Measurements from ENCODE around the gene HSD17B14. TPM values are rescaled to one million over a fixed set of nuclear protein-coding genes. Genes with fewer than 3 reads are reported as not detected.
A peak's percentile ranks its signal among the peaks of the same experiment; 100 is the strongest.

The HSD17B14 gene
- total and polyA plus RNA-seq, 2 of the 13 experiments (the other 11 are each of a cell fraction or from before 2014, with no cell fraction given) = 0.58 to 1.2 TPM

DNA sequence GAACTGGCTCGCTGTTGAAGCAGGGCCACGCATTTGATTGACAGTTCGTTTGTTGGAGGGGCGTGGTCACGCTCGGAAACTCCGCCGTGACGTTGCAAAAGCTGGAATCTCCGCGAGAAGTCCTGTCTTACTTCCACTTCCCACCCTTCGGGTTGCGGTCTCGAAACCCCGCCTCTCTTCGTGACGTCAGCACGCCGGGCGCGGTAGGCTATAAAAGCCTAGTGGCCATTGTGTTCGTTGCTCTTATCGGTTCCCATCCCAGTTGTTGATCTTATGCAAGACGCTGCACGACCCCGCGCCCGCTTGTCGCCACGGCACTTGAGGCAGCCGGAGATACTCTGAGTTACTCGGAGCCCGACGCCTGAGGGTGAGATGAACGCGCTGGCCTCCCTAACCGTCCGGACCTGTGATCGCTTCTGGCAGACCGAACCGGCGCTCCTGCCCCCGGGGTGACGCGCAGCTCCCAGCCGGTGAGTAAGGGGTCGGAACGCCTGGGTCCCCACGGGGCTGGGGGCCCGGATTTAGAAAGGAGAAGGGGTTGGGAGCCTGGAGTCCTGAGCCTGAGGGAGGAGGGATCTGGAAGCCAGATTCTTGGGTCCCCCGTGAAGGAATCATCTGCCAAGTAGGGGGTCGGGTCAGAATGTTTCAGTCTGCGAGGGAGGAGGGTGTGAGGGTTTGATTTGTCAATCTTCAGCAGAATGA, 36.0 kb upstream of the HSD17B14 start, which contains the start of gene PPP1R15A (continued):
- TF ChIP-seq SP1 (IDR thresholded peaks at IDR 0.05) = no peak
- peak; percentile 69; the same call in 1 of the 2 replicates for TF ChIP-seq SP1 (CRISPR knock-in tag; IDR thresholded peaks at IDR 0.05)
- peak; percentile 50; the same call in 1 of the 2 replicates for TF ChIP-seq ARHGAP35 (CRISPR knock-in tag; IDR thresholded peaks at IDR 0.05; ENCODE audit: borderline replicate concordance)
- TF ChIP-seq, protein P1, sequence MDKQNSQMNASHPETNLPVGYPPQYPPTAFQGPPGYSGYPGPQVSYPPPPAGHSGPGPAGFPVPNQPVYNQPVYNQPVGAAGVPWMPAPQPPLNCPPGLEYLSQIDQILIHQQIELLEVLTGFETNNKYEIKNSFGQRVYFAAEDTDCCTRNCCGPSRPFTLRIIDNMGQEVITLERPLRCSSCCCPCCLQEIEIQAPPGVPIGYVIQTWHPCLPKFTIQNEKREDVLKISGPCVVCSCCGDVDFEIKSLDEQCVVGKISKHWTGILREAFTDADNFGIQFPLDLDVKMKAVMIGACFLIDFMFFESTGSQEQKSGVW (CRISPR knock-in tag; IDR thresholded peaks at IDR 0.05; ENCODE audit: borderline replicate concordance) = no peak
- TF ChIP-seq ZBTB21 (CRISPR knock-in tag; IDR thresholded peaks at IDR 0.05) = peak; percentile 17; the same call in 1 of the 2 replicates
- peak; percentile 74 for TF ChIP-seq YY1 (IDR thresholded peaks at IDR 0.05; ENCODE audit: insufficient read depth, insufficient replicate concordance, low read depth, low read length)
- TF ChIP-seq KDM5B (CRISPR knock-in tag; IDR thresholded peaks at IDR 0.05; ENCODE audit: borderline replicate concordance) = peak; percentile 76; the same call in 1 of the 2 replicates
- no peak for TF ChIP-seq HMG20A (CRISPR knock-in tag; IDR thresholded peaks at IDR 0.05; ENCODE audit: borderline replicate concordance)
- no peak for TF ChIP-seq ARID2 (CRISPR knock-in tag; IDR thresholded peaks at IDR 0.05; ENCODE audit: borderline replicate concordance)
- TF ChIP-seq TEAD2 (CRISPR knock-in tag; IDR thresholded peaks at IDR 0.05) = no peak
- TF ChIP-seq, protein P2, sequence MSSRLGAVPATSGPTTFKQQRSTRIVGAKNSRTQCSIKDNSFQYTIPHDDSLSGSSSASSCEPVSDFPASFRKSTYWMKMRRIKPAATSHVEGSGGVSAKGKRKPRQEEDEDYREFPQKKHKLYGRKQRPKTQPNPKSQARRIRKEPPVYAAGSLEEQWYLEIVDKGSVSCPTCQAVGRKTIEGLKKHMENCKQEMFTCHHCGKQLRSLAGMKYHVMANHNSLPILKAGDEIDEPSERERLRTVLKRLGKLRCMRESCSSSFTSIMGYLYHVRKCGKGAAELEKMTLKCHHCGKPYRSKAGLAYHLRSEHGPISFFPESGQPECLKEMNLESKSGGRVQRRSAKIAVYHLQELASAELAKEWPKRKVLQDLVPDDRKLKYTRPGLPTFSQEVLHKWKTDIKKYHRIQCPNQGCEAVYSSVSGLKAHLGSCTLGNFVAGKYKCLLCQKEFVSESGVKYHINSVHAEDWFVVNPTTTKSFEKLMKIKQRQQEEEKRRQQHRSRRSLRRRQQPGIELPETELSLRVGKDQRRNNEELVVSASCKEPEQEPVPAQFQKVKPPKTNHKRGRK (CRISPR knock-in tag; IDR thresholded peaks at IDR 0.05) = no peak
- TF ChIP-seq SNAPC2 (CRISPR knock-in tag; IDR thresholded peaks at IDR 0.05) = no peak
- TF ChIP-seq, protein P3, sequence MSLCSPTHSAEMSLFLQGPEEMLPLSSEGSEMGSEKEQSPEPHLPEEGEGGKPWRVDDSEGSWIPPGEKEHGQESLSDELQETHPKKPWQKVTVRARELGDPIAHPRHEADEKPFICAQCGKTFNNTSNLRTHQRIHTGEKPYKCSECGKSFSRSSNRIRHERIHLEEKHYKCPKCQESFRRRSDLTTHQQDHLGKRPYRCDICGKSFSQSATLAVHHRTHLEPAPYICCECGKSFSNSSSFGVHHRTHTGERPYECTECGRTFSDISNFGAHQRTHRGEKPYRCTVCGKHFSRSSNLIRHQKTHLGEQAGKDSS (CRISPR knock-in tag; IDR thresholded peaks at IDR 0.05; ENCODE audit: borderline replicate concordance, low read depth) = peak; percentile 57; the same call in 1 of the 2 replicates
- TF ChIP-seq, protein P4, sequence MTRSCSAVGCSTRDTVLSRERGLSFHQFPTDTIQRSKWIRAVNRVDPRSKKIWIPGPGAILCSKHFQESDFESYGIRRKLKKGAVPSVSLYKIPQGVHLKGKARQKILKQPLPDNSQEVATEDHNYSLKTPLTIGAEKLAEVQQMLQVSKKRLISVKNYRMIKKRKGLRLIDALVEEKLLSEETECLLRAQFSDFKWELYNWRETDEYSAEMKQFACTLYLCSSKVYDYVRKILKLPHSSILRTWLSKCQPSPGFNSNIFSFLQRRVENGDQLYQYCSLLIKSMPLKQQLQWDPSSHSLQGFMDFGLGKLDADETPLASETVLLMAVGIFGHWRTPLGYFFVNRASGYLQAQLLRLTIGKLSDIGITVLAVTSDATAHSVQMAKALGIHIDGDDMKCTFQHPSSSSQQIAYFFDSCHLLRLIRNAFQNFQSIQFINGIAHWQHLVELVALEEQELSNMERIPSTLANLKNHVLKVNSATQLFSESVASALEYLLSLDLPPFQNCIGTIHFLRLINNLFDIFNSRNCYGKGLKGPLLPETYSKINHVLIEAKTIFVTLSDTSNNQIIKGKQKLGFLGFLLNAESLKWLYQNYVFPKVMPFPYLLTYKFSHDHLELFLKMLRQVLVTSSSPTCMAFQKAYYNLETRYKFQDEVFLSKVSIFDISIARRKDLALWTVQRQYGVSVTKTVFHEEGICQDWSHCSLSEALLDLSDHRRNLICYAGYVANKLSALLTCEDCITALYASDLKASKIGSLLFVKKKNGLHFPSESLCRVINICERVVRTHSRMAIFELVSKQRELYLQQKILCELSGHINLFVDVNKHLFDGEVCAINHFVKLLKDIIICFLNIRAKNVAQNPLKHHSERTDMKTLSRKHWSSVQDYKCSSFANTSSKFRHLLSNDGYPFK (CRISPR knock-in tag; IDR thresholded peaks at IDR 0.05; ENCODE audit: borderline replicate concordance) = peak; percentile 72; the same call in 1 of the 2 replicates
- TF ChIP-seq MAFG (CRISPR knock-in tag; IDR thresholded peaks at IDR 0.05) = no peak
- TF ChIP-seq EZH2 (conservative IDR thresholded peaks at IDR 0.05; ENCODE audit: low read depth, low read length) = no peak
- TF ChIP-seq, protein P5, sequence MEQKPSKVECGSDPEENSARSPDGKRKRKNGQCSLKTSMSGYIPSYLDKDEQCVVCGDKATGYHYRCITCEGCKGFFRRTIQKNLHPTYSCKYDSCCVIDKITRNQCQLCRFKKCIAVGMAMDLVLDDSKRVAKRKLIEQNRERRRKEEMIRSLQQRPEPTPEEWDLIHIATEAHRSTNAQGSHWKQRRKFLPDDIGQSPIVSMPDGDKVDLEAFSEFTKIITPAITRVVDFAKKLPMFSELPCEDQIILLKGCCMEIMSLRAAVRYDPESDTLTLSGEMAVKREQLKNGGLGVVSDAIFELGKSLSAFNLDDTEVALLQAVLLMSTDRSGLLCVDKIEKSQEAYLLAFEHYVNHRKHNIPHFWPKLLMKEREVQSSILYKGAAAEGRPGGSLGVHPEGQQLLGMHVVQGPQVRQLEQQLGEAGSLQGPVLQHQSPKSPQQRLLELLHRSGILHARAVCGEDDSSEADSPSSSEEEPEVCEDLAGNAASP (CRISPR knock-in tag; IDR thresholded peaks at IDR 0.05; ENCODE audit: borderline replicate concordance) = peak; percentile 44; the same call in 1 of the 2 replicates
- TF ChIP-seq, protein P6, sequence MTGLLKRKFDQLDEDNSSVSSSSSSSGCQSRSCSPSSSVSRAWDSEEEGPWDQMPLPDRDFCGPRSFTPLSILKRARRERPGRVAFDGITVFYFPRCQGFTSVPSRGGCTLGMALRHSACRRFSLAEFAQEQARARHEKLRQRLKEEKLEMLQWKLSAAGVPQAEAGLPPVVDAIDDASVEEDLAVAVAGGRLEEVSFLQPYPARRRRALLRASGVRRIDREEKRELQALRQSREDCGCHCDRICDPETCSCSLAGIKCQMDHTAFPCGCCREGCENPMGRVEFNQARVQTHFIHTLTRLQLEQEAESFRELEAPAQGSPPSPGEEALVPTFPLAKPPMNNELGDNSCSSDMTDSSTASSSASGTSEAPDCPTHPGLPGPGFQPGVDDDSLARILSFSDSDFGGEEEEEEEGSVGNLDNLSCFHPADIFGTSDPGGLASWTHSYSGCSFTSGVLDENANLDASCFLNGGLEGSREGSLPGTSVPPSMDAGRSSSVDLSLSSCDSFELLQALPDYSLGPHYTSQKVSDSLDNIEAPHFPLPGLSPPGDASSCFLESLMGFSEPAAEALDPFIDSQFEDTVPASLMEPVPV (CRISPR knock-in tag; IDR thresholded peaks at IDR 0.05) = peak; percentile 57; the same call in 1 of the 2 replicates
- no peak for TF ChIP-seq KDM5A (IDR thresholded peaks at IDR 0.05; ENCODE audit: borderline replicate concordance, low read length)

Measured in HepG2 (cell line).